ENCODE data around the gene MRPL58. TPM values are rescaled to one million over a fixed set of nuclear protein-coding genes. Genes with fewer than 3 reads are reported as not detected.

MRPL58 gene
- total RNA-seq, 4 donors from 2014 or later = 18.2 to 26.4 (median 20.8) TPM

- Histone ChIP-seq H3K4me1 (peaks cover 0 to 7% of the 10 kb centered on the region in 2 donors), H3K27ac (peak overlapping the region; percentile 89 to 92), H3K36me3 (no peaks in the 10 kb centered on the region), H3K9me3 (no peaks in the 10 kb centered on the region), H3K27me3 (no peaks in the 10 kb centered on the region), H3K4me3 (peak overlapping the region; percentile 65 to 99)
- DNase-seq = peak; percentile 52 to 54
- TF ChIP-seq POLR2A (IDR thresholded peaks at IDR 0.05) = no peak
- no peak for TF ChIP-seq CTCF (IDR thresholded peaks at IDR 0.05)
- intact Hi-C loops (cut with DNase I; ENCODE audit: low total_unique reads) = no loop called here
Measured at GRCh38 chr17:75047398-75048098, 35.1 kb downstream of the MRPL58 start.

- H3K27ac ChIP-seq = peak overlapping the region in 1 of 2 donors; percentile 92
- peak overlapping the region in 1 of 2 donors; percentile 65 for H3K4me3 ChIP-seq
- DNase-seq = no peak
- TF ChIP-seq CTCF (IDR thresholded peaks at IDR 0.05) (no peak), POLR2A (IDR thresholded peaks at IDR 0.05) (no peak)
- H3K27me3 ChIP-seq = no peaks in the 10 kb centered on the region
- H3K36me3 ChIP-seq = no peaks in the 10 kb centered on the region
- intact Hi-C loops (cut with DNase I; ENCODE audit: low total_unique reads) = no loop called here
- no peaks in the 10 kb centered on the region for H3K9me3 ChIP-seq
- peaks cover 0 to 7% of the 10 kb centered on the region in 2 donors for H3K4me1 ChIP-seq
Measured at GRCh38 chr17:75048249-75048878, 35.9 kb downstream of the MRPL58 start.

- Histone ChIP-seq H3K27ac (peak overlapping the region in 1 of 2 donors; percentile 92), H3K4me1 (peaks cover 0 to 7% of the 10 kb centered on the region in 2 donors), H3K9me3 (no peaks in the 10 kb centered on the region), H3K4me3 (no peak overlapping the region), H3K27me3 (no peaks in the 10 kb centered on the region), H3K36me3 (no peaks in the 10 kb centered on the region)
- intact Hi-C loops (cut with DNase I; ENCODE audit: low total_unique reads) = no loop called here
- DNase-seq = no peak
- no peak for TF ChIP-seq POLR2A (IDR thresholded peaks at IDR 0.05)
- no peak for TF ChIP-seq CTCF (IDR thresholded peaks at IDR 0.05)
Measured at GRCh38 chr17:75049057-75049456, 36.6 kb downstream of the MRPL58 start.

- Histone ChIP-seq H3K4me3 (no peak overlapping the region), H3K36me3 (no peaks in the 10 kb centered on the region), H3K9me3 (no peaks in the 10 kb centered on the region), H3K4me1 (peaks cover 0 to 7% of the 10 kb centered on the region in 2 donors), H3K27me3 (no peaks in the 10 kb centered on the region), H3K27ac (no peak overlapping the region)
- TF ChIP-seq POLR2A (IDR thresholded peaks at IDR 0.05) (no peak), CTCF (IDR thresholded peaks at IDR 0.05) (no peak)
- intact Hi-C loops (cut with DNase I; ENCODE audit: low total_unique reads) = no loop called here
- DNase-seq = no peak
Measured at GRCh38 chr17:75049706-75050105, 37.2 kb downstream of the MRPL58 start.

GRCh38 chr17:75051941-75052340, 39.5 kb downstream of the MRPL58 start:
- intact Hi-C loops (cut with DNase I; ENCODE audit: low total_unique reads) = no loop called here
- no peaks in the 10 kb centered on the region for H3K9me3 ChIP-seq
- TF ChIP-seq CTCF (IDR thresholded peaks at IDR 0.05) = no peak
- TF ChIP-seq POLR2A (IDR thresholded peaks at IDR 0.05) = no peak
- no peaks in the 10 kb centered on the region for H3K4me1 ChIP-seq
- H3K27ac ChIP-seq = no peak overlapping the region
- H3K27me3 ChIP-seq = no peaks in the 10 kb centered on the region
- H3K4me3 ChIP-seq = no peak overlapping the region
- DNase-seq = no peak
- no peaks in the 10 kb centered on the region for H3K36me3 ChIP-seq
